ENCODE data around the gene GRAMD2A.

DNA sequence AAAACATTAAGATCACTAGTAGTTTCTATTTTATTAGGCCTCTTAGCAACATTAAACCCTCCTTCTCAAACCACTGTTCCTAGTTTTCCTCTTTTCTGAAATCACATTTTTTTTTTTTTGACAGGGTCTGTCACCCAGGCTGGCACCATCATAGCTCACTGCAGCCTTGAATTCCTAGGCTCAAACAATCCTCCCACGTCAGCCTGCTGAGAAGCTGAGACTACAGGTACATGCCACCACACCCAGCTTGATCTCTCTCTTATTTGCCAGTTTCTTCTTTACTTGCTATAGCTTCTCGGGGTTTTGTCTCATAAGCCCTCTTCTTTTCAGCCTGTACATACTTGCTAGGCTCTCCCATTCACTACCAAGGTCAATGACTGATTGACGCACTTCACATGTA, 51.4 kb downstream of the GRAMD2A start:
- no peak for TF ChIP-seq POLR2A (IDR thresholded peaks at IDR 0.05)
- no peak for TF ChIP-seq EP300 (IDR thresholded peaks at IDR 0.05; ENCODE audit: low read depth)
- TF ChIP-seq, protein P1, sequence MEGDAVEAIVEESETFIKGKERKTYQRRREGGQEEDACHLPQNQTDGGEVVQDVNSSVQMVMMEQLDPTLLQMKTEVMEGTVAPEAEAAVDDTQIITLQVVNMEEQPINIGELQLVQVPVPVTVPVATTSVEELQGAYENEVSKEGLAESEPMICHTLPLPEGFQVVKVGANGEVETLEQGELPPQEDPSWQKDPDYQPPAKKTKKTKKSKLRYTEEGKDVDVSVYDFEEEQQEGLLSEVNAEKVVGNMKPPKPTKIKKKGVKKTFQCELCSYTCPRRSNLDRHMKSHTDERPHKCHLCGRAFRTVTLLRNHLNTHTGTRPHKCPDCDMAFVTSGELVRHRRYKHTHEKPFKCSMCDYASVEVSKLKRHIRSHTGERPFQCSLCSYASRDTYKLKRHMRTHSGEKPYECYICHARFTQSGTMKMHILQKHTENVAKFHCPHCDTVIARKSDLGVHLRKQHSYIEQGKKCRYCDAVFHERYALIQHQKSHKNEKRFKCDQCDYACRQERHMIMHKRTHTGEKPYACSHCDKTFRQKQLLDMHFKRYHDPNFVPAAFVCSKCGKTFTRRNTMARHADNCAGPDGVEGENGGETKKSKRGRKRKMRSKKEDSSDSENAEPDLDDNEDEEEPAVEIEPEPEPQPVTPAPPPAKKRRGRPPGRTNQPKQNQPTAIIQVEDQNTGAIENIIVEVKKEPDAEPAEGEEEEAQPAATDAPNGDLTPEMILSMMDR (IDR thresholded peaks at IDR 0.05): no peak

Data from transverse colon (tissue), 3 donors.